HG02981 (cell line): ENCODE measurements around the gene TAF8.
"Not testable (repeated sequence)": the region's sequence is repeated elsewhere in the genome, so short reads cannot be mapped to it uniquely, and the experiment has no call there.

ENCODE experiments used
- ATAC-seq: cut with Tn5 transposase; IDR thresholded peaks from one replicate; pipeline ENCODE4 v1.9.1; 2021; ENCODE audit warnings: mild to moderate bottlenecking, moderate library complexity; ENCODE audit not compliant: unreplicated experiment

The TAF8 gene

GRCh38 chr6:42050297-42051267 is at the start of gene TAF8:
TAF8 (plus strand) TSS chr6:42050524; CDS start chr6:42050542, 18 bp downstream.
- peak; percentile 63 for ATAC-seq

- ATAC-seq = no peak
Measured at GRCh38 chr6:42001506-42001905, 48.8 kb upstream of the TAF8 start.

GRCh38 chr6:42003658-42004057 is 46.7 kb upstream of the TAF8 start:
- not testable (repeated sequence) for ATAC-seq

GRCh38 chr6:42007286-42008137 is 42.8 kb upstream of the TAF8 start:
- no peak for ATAC-seq

GRCh38 chr6:42008138-42008528 is 42.2 kb upstream of the TAF8 start:
- not testable (repeated sequence) for ATAC-seq

- no peak for ATAC-seq
Measured at GRCh38 chr6:42009844-42010184, 40.5 kb upstream of the TAF8 start.

GRCh38 chr6:42010185-42010891 is 40.0 kb upstream of the TAF8 start:
- ATAC-seq = no peak

GRCh38 chr6:42010909-42011308 is 39.4 kb upstream of the TAF8 start:
- ATAC-seq = no peak

- ATAC-seq = no peak
Measured at GRCh38 chr6:42012501-42013133, 37.7 kb upstream of the TAF8 start.

GRCh38 chr6:42013134-42013516 is 37.2 kb upstream of the TAF8 start:
- ATAC-seq = no peak

GRCh38 chr6:42017021-42017643 is 33.2 kb upstream of the TAF8 start:
- ATAC-seq = no peak

- no peak for ATAC-seq
Measured at GRCh38 chr6:42020967-42021366, 29.4 kb upstream of the TAF8 start.

GRCh38 chr6:42021847-42022754 is 28.2 kb upstream of the TAF8 start:
- no peak for ATAC-seq

GRCh38 chr6:42022755-42023384 is 27.5 kb upstream of the TAF8 start:
- no peak for ATAC-seq

- peak; percentile 58 for ATAC-seq
Measured at GRCh38 chr6:42025066-42025844, 25.1 kb upstream of the TAF8 start.

GRCh38 chr6:42025845-42026243 is 24.5 kb upstream of the TAF8 start:
- ATAC-seq = no peak

- ATAC-seq = no peak
Measured at GRCh38 chr6:42026540-42026939, 23.8 kb upstream of the TAF8 start.
